ENCODE measurements around the gene NFAM1.
A peak's percentile ranks its signal among the peaks of the same experiment; 100 is the strongest.

Gene NFAM1

GRCh38 chr22:42461511-42461910, 29.3 kb upstream of the NFAM1 start:
- Histone ChIP-seq H3K27ac (no peak overlapping the region), H3K9ac (ENCODE audit: insufficient read length) (no peak overlapping the region), H3K4me3 (no peak overlapping the region), H3K36me3 (ENCODE audit: insufficient read depth, low read length) (no peaks in the 10 kb centered on the region), H3K9me3 (ENCODE audit: low read depth, low read length) (no peaks in the 10 kb centered on the region)
- no peak for TF ChIP-seq EZH2 (IDR thresholded peaks at IDR 0.05)
- TF ChIP-seq POLR2AphosphoS5 (IDR thresholded peaks at IDR 0.05; ENCODE audit: borderline replicate concordance, low read depth, low read length): no peak
- TF ChIP-seq FOXP2 (optimal IDR thresholded peaks at IDR 0.05; ENCODE audit: control extremely low read depth, extremely low read length, insufficient read depth): no peak
- DNase-seq (ENCODE audit: low read depth, low spot score): no peak

- Histone ChIP-seq H3K27ac (no peak overlapping the region), H3K4me3 (no peak overlapping the region), H3K36me3 (ENCODE audit: insufficient read depth, low read length) (no peaks in the 10 kb centered on the region), H3K9me3 (ENCODE audit: low read depth, low read length) (no peaks in the 10 kb centered on the region), H3K9ac (ENCODE audit: insufficient read length) (no peak overlapping the region)
- no peak for DNase-seq (ENCODE audit: low read depth, low spot score)
- TF ChIP-seq EZH2 (IDR thresholded peaks at IDR 0.05) (no peak), FOXP2 (optimal IDR thresholded peaks at IDR 0.05; ENCODE audit: control extremely low read depth, extremely low read length, insufficient read depth) (no peak), POLR2AphosphoS5 (IDR thresholded peaks at IDR 0.05; ENCODE audit: borderline replicate concordance, low read depth, low read length) (no peak)
Measured at GRCh38 chr22:42459287-42460063, 27.3 kb upstream of the NFAM1 start.

GRCh38 chr22:42452916-42453315, 20.7 kb upstream of the NFAM1 start:
- TF ChIP-seq POLR2AphosphoS5 (IDR thresholded peaks at IDR 0.05; ENCODE audit: borderline replicate concordance, low read depth, low read length) (no peak), EZH2 (IDR thresholded peaks at IDR 0.05) (no peak), FOXP2 (optimal IDR thresholded peaks at IDR 0.05; ENCODE audit: control extremely low read depth, extremely low read length, insufficient read depth) (no peak)
- no peaks in the 10 kb centered on the region for H3K9me3 ChIP-seq (ENCODE audit: low read depth, low read length)
- no peak overlapping the region for H3K4me3 ChIP-seq
- no peak overlapping the region for H3K27ac ChIP-seq
- H3K9ac ChIP-seq (ENCODE audit: insufficient read length): no peak overlapping the region
- DNase-seq (ENCODE audit: low read depth, low spot score): no peak
- H3K36me3 ChIP-seq (ENCODE audit: insufficient read depth, low read length): no peaks in the 10 kb centered on the region

- Histone ChIP-seq H3K27ac (no peak overlapping the region), H3K9me3 (ENCODE audit: low read depth, low read length) (no peaks in the 10 kb centered on the region), H3K9ac (ENCODE audit: insufficient read length) (no peak overlapping the region), H3K4me3 (no peak overlapping the region), H3K36me3 (ENCODE audit: insufficient read depth, low read length) (no peaks in the 10 kb centered on the region)
- TF ChIP-seq EZH2 (IDR thresholded peaks at IDR 0.05) (no peak), POLR2AphosphoS5 (IDR thresholded peaks at IDR 0.05; ENCODE audit: borderline replicate concordance, low read depth, low read length) (no peak), FOXP2 (optimal IDR thresholded peaks at IDR 0.05; ENCODE audit: control extremely low read depth, extremely low read length, insufficient read depth) (no peak)
- DNase-seq (ENCODE audit: low read depth, low spot score): no peak
Measured at GRCh38 chr22:42452456-42452855, 20.3 kb upstream of the NFAM1 start.

- Histone ChIP-seq H3K27ac (no peak overlapping the region), H3K9ac (ENCODE audit: insufficient read length) (no peak overlapping the region), H3K4me3 (no peak overlapping the region), H3K36me3 (ENCODE audit: insufficient read depth, low read length) (no peaks in the 10 kb centered on the region), H3K9me3 (ENCODE audit: low read depth, low read length) (no peaks in the 10 kb centered on the region)
- TF ChIP-seq FOXP2 (optimal IDR thresholded peaks at IDR 0.05; ENCODE audit: control extremely low read depth, extremely low read length, insufficient read depth) (no peak), POLR2AphosphoS5 (IDR thresholded peaks at IDR 0.05; ENCODE audit: borderline replicate concordance, low read depth, low read length) (no peak), EZH2 (IDR thresholded peaks at IDR 0.05) (no peak)
- DNase-seq (ENCODE audit: low read depth, low spot score): no peak
Measured at GRCh38 chr22:42451499-42452145, 19.4 kb upstream of the NFAM1 start.

- DNase-seq (ENCODE audit: low read depth, low spot score): no peak
- no peak overlapping the region for H3K4me3 ChIP-seq
- H3K9me3 ChIP-seq (ENCODE audit: low read depth, low read length): no peaks in the 10 kb centered on the region
- no peak overlapping the region for H3K9ac ChIP-seq (ENCODE audit: insufficient read length)
- no peaks in the 10 kb centered on the region for H3K36me3 ChIP-seq (ENCODE audit: insufficient read depth, low read length)
- no peak for TF ChIP-seq POLR2AphosphoS5 (IDR thresholded peaks at IDR 0.05; ENCODE audit: borderline replicate concordance, low read depth, low read length)
- TF ChIP-seq FOXP2 (optimal IDR thresholded peaks at IDR 0.05; ENCODE audit: control extremely low read depth, extremely low read length, insufficient read depth): no peak
- TF ChIP-seq EZH2 (IDR thresholded peaks at IDR 0.05): no peak
- no peak overlapping the region for H3K27ac ChIP-seq
Measured at GRCh38 chr22:42450862-42451261, 18.7 kb upstream of the NFAM1 start.

- DNase-seq (ENCODE audit: low read depth, low spot score): no peak
- Histone ChIP-seq H3K4me3 (no peak overlapping the region), H3K27ac (no peak overlapping the region), H3K36me3 (ENCODE audit: insufficient read depth, low read length) (no peaks in the 10 kb centered on the region), H3K9ac (ENCODE audit: insufficient read length) (no peak overlapping the region), H3K9me3 (ENCODE audit: low read depth, low read length) (no peaks in the 10 kb centered on the region)
- TF ChIP-seq FOXP2 (optimal IDR thresholded peaks at IDR 0.05; ENCODE audit: control extremely low read depth, extremely low read length, insufficient read depth) (no peak), EZH2 (IDR thresholded peaks at IDR 0.05) (no peak), POLR2AphosphoS5 (IDR thresholded peaks at IDR 0.05; ENCODE audit: borderline replicate concordance, low read depth, low read length) (no peak)
Measured at GRCh38 chr22:42446151-42446550, 13.9 kb upstream of the NFAM1 start.

- no peak overlapping the region for H3K27ac ChIP-seq
Measured at GRCh38 chr22:42444077-42444904, 12.1 kb upstream of the NFAM1 start.

More at GRCh38 chr22:42444077-42444904, 12.1 kb upstream of the NFAM1 start:
- peak overlapping the region; percentile 79 for H3K4me3 ChIP-seq
- TF ChIP-seq POLR2AphosphoS5 (IDR thresholded peaks at IDR 0.05; ENCODE audit: borderline replicate concordance, low read depth, low read length) (peak; percentile 52), EZH2 (IDR thresholded peaks at IDR 0.05) (no peak), FOXP2 (optimal IDR thresholded peaks at IDR 0.05; ENCODE audit: control extremely low read depth, extremely low read length, insufficient read depth) (no peak)
- no peaks in the 10 kb centered on the region for H3K9me3 ChIP-seq (ENCODE audit: low read depth, low read length)
- H3K9ac ChIP-seq (ENCODE audit: insufficient read length): peak overlapping the region; percentile 23
- peak; percentile 83 for DNase-seq (ENCODE audit: low read depth, low spot score)
- no peaks in the 10 kb centered on the region for H3K36me3 ChIP-seq (ENCODE audit: insufficient read depth, low read length)
